GM19397 (cell line): ENCODE measurements around the gene CARD9.

Experiments used
- ATAC-seq: cut with Tn5 transposase; IDR thresholded peaks from one replicate; pipeline ENCODE4 v1.9.1; 2021; ENCODE audit warnings: mild to moderate bottlenecking, moderate library complexity; ENCODE audit not compliant: unreplicated experiment

CARD9 gene

GRCh38 chr9:136351252-136351800, 22.1 kb downstream of the CARD9 start:
- ATAC-seq: no peak

DNA sequence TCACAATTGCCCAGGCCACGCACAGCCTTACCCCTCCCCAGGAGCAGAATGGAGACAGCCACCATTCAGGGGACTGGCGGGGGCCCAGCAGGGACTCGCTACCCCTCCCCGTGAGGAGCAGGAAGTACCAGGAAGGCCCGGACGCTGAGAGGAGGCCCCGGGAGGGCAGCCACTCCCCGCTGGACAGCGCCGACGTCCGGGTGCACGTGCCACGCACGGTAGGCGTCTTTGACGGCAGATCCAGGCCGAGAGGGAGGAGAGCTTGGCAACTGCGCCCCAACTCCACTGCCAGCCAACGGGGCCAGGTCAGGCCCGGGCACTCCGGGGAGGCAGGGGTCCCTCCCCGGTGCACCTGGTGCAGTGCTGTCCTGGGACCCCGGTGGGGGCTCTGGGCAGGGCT, 23.9 kb downstream of the CARD9 start:
- no peak for ATAC-seq

GRCh38 chr9:136348691-136349090, 24.8 kb downstream of the CARD9 start:
- no peak for ATAC-seq

- no peak for ATAC-seq
These were observed 25.8 kb downstream of the CARD9 start for GRCh38 chr9:136347472-136348256.

DNA sequence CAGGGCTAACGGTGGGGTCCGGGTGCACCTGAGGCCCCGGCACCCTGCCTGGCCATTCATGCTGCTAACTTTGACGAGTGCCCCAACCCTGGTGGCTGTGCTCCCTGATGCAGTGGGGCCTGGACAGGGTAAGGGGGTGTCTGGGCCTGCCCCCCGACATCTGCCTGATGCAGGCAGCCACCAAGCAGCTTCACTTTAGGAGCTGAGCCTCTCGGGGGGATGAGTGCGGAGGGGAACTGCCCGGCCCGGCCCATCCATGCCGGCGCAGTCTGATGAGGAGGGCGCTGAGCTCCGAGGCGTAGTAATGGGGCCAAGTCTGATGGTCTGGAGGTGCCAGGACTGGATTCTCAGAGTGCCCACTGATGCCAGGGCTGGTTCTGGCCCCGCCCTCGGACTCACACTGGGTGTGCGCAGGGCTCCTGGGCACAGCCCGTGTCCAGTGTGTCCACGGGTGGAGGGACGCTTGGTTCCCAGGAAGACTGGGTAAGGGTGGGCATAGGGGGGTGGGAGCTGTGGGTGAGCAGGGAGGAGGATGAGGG, 26.5 kb downstream of the CARD9 start:
- ATAC-seq: no peak

DNA sequence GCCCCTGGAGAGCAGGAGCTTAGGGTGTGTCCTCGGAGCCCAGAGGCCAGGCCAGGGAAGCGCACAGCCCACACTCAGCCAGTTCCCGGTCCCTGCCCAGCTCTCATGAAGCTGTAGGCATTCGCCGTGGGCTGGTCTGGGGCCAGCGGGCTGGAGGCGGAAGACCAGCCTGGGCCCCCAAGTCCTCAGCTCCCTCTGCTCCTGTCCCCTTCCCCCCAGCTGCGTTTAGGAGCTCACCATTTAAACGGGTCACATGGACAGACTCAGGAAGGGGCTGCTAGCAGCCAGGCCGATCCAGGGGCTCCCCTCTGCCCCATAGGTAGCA, 27.4 kb downstream of the CARD9 start:
- no peak for ATAC-seq

GRCh38 chr9:136345281-136346156, 27.9 kb downstream of the CARD9 start:
- no peak for ATAC-seq

GRCh38 chr9:136344544-136345280, 28.8 kb downstream of the CARD9 start:
- ATAC-seq: no peak

DNA sequence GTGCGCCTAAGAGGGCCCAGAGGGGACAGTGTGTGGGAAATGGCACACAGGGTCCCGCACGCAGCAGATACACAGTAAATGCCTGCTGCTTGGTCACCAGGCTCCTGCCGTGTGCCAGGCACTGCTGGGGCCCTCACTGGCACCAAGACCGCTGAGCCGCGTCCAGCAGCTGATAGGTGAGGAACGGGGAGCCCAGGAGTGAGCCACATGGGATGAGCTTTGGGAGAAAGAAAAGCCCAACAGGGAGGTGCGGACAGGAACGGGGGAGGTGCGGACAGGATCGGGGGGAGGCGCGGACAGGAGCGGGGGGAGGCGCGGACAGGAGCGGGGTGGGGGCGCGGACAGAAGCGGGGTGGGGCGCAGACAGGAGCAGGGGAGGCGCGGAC, 29.6 kb downstream of the CARD9 start:
- no peak for ATAC-seq

GRCh38 chr9:136343121-136343883, 30.2 kb downstream of the CARD9 start:
- no peak for ATAC-seq

DNA sequence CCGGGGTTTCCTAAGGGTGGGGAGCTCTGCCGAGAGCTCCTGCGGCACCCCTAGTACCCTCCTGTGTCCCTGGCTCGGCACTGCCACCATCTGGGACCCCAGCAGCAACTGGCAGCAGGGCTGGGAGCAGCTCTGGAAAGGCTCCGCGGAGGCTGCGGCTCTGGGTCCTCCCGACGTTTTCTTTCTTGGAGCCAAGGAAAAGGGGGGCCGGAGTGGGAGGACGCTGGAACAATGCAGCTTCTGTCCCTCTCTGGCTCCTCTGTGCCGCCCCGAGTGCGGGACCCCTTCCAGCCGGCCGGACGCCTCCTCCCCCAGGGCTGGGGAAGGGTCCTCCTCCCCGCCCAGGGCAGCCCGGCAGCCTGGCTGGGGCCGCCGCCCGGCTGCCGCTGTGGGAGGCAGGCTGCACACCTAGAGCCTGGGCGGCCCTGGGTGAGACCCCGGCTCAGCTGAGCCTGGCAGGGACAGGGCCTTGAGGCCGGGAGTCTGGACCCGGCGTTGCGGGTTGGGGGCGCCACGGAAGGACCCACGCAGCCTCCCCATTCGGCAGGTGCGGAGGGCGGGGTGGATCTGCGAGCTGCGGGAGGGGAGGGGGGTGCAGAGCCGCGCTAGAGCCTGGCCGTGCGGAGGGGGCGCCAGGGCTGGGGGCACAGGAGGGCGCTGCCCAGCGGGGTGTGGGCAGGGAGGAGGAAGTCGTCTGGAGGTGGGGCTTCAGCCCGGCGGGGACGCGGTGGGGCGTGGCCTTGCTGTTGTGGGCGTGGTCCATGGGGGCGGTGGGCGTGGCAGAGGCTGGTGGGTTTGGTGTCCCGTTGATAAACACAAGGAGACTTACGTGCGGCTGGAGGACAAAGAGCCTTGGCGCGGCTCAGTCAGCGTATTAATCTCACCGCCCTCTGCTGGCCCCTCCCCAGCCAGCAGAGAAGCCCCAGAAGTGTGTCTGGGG, 31.0 kb downstream of the CARD9 start:
- ATAC-seq: no peak

DNA sequence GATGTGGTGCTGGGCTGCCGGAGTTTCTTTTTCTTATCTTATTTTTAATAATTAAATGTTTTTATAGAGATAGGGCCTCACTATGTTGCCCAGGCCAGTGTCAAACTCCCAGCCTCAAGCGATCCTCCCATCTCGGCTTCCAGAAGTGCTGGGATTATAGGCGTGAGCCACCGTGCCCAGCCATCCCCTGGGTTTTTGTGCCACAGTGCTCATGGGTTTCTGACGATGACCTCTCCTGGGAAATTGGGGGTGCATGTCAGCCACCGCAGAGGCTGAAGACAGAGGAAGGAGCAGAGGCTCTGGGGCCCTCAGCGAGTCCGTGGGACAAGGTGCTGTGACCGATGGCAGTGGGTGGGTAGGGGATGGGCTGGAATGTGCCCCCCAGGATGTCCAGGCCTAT, 31.7 kb downstream of the CARD9 start:
- no peak for ATAC-seq

DNA sequence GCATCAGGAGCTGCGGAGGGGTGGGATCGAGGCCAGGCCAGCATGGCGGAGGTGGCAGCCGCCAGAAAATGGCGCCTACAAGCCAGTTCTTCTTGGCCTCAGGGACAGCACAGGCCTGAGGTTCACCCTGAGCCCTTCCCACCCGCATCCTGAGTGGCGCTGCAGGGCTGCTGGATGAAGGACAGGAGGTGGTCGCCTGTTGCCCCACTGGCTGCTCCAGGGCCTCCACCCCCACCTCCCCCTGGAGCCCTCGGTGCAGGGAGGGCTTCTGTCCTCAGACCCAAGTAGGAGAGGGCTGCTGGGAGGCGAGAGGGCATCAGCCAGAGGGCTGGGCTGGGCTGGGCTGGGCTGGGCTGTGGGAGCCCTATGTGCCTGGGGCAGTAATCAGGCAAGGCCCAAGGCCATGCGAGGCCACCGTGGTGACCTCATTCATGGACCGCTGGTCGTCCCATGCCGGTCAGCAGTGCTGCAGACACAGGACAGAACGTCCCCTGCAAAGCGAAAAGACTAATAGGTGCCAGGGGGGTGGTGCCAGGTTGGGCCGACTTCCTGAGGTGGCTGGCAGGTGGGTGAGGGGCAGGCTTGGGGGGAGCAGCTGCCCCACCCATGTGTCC, 32.3 kb downstream of the CARD9 start:
- no peak for ATAC-seq

DNA sequence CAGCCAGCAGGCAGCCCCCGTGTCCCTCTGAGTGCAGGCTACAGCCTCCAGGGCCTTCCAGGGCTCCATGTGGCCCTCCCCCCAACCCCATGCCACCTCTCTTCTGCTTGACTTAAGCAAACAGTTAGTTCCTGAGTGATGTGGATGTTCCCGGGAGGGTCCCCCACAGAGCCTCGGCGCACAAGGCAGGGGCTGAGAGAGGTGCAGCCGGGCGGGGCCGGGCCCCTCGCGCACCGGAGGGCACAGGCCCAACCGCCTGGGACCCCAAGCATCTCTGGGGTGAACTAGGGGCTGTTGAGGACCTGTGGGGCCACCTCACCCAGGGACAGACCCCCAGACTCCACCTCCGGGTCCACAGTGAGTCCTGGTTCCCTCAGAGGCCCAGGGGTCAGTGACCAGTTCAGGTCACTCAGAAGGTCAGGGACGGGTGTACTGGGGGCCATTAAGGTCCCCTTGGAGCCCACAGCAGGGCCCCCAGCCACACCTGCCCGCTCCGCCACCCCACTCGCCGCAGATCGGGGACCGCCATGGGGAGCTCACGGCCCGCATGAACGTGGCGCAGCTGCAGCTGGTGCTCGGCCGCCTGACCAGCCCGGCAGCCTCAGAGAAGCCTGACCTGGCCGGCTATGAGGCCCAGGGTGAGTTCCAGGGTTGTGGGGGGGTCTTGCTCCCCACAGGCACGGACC, 33.0 kb downstream of the CARD9 start:
- no peak for ATAC-seq

DNA sequence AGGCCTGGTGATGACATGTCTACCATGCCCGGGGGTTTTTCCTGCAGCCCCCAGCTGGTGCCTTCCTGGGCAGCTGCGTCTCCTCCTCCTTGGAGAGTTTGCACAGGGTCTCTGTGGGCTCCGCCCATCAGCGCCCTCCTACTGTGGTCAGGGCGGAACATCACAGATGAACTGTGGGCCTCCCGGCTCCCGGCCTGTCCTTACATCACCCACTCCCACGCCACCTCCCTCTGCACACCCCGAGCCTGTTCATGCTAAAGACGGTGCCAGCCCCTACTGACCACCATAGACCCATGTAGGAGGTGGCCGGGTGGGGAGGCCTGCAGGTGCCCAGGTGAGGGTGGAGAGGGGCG, 33.5 kb downstream of the CARD9 start:
- ATAC-seq: no peak

- no peak for ATAC-seq
These were observed 34.1 kb downstream of the CARD9 start for GRCh38 chr9:136339173-136339957.

GRCh38 chr9:136338511-136338910, 35.0 kb downstream of the CARD9 start:
- ATAC-seq: no peak
